ENCODE measurements around the gene NTNG2. TPM values are rescaled to one million over a fixed set of nuclear protein-coding genes. Genes with fewer than 3 reads are reported as not detected.
"Not testable (repeated sequence)": the region's sequence is repeated elsewhere in the genome, so short reads cannot be mapped to it uniquely, and the experiment has no call there.

NTNG2 gene
- total and polyA plus RNA-seq, 2 donors (not counting 3 experiments of a cell fraction or from before 2014, with no cell fraction given) = 0.08 to 0.88 TPM

GRCh38 chr9:132129535-132129934, 32.3 kb upstream of the NTNG2 start:
- Histone ChIP-seq H3K27ac (ENCODE audit: insufficient read depth, low read depth, low read length) (no peak overlapping the region), H3K4me2 (ENCODE audit: insufficient read depth, low read length) (no peak overlapping the region), H3K36me3 (ENCODE audit: control insufficient read depth in 2 of 2, extremely low read depth in 1 of 2, insufficient read depth in 2 of 2, low read length in 2 of 2) (no peaks in the 10 kb centered on the region), H2AFZ (ENCODE audit: low read depth, low read length) (no peak overlapping the region), H4K20me1 (replicated peaks; ENCODE audit: control insufficient read depth, extremely low read depth, insufficient read depth, low read length) (no peaks in the 10 kb centered on the region), H3K9ac (replicated peaks; ENCODE audit: extremely low read depth, insufficient read depth, low read length) (no peak overlapping the region), H3K9me3 (replicated peaks; ENCODE audit: control insufficient read depth, insufficient read depth, low read length) (no peaks in the 10 kb centered on the region), H3K4me1 (ENCODE audit: control insufficient read depth, extremely low read depth, insufficient read depth, low read length) (peaks cover 9% of the 10 kb centered on the region), H3K9me1 (replicated peaks; ENCODE audit: control insufficient read depth, extremely low read depth, insufficient read depth, low read length) (no peaks in the 10 kb centered on the region), H3K79me2 (ENCODE audit: control insufficient read depth, insufficient read depth, low read length) (no peaks in the 10 kb centered on the region), H3K4me3 (replicated peaks in 1 of 3; ENCODE audit: insufficient read depth in 1 of 3, low read depth in 1 of 3, low read length in 3 of 3) (no peak overlapping the region), H3K27me3 (ENCODE audit: control insufficient read depth in 2 of 2, insufficient read depth in 2 of 2, low read length in 2 of 2) (peaks cover 15 to 19% of the 10 kb centered on the region in 2 experiments)
- intact Hi-C loops (cut with micrococcal nuclease) = no loop called here
- TF ChIP-seq POLR2AphosphoS5 (IDR thresholded peaks at IDR 0.05; ENCODE audit: insufficient read depth, low read depth, low read length) = no peak
- no peak for TF ChIP-seq MAX (IDR thresholded peaks at IDR 0.05; ENCODE audit: insufficient read depth, insufficient read length)
- TF ChIP-seq EZH2 (IDR thresholded peaks at IDR 0.05; ENCODE audit: borderline replicate concordance, low read depth, low read length, severe bottlenecking) = no peak
- TF ChIP-seq CTCF (IDR thresholded peaks at IDR 0.05; ENCODE audit: extremely low read depth in 1 of 2, insufficient read depth in 1 of 2, low read depth in 1 of 2, low read length in 2 of 2) = no peak
- POLR2A ChIA-PET = no interaction called here
- CTCF ChIA-PET = no interaction called here
- FAIRE-seq = no peak
- dilution Hi-C loops (cut with MboI; ENCODE audit: extremely low pct_ligation_motif_present, low sequenced_read_pairs) = no loop called here
- BruUV-seq (replicated peaks) = no TSS peak
- no peak for DNase-seq (ENCODE audit: low read depth, low spot score)

GRCh38 chr9:132134085-132134484, 27.8 kb upstream of the NTNG2 start:
- H3K9ac ChIP-seq (replicated peaks; ENCODE audit: extremely low read depth, insufficient read depth, low read length); POLR2A ChIA-PET; H3K79me2 ChIP-seq (ENCODE audit: control insufficient read depth, insufficient read depth, low read length); H3K36me3 ChIP-seq (ENCODE audit: control insufficient read depth in 2 of 2, extremely low read depth in 1 of 2, insufficient read depth in 2 of 2, low read length in 2 of 2); H3K27ac ChIP-seq (ENCODE audit: insufficient read depth, low read depth, low read length); DNase-seq (ENCODE audit: low read depth, low spot score); H3K9me3 ChIP-seq (replicated peaks; ENCODE audit: control insufficient read depth, insufficient read depth, low read length); H3K4me3 ChIP-seq (replicated peaks in 1 of 3; ENCODE audit: insufficient read depth in 1 of 3, low read depth in 1 of 3, low read length in 3 of 3); H3K4me1 ChIP-seq (ENCODE audit: control insufficient read depth, extremely low read depth, insufficient read depth, low read length); FAIRE-seq; H3K9me1 ChIP-seq (replicated peaks; ENCODE audit: control insufficient read depth, extremely low read depth, insufficient read depth, low read length); H2AFZ ChIP-seq (ENCODE audit: low read depth, low read length); BruUV-seq (replicated peaks); H3K4me2 ChIP-seq (ENCODE audit: insufficient read depth, low read length); H3K27me3 ChIP-seq (ENCODE audit: control insufficient read depth in 2 of 2, insufficient read depth in 2 of 2, low read length in 2 of 2); intact Hi-C loops (cut with micrococcal nuclease); H4K20me1 ChIP-seq (replicated peaks; ENCODE audit: control insufficient read depth, extremely low read depth, insufficient read depth, low read length); dilution Hi-C loops (cut with MboI; ENCODE audit: extremely low pct_ligation_motif_present, low sequenced_read_pairs): not testable (repeated sequence)
- CTCF ChIA-PET = interaction anchor here (1.1 to 2.1 kb wide), 3 partner anchors 8 to 119 kb away, joined by 3 to 6 read pairs (median 3); no protein-coding TSS in a partner anchor
